ENCODE measurements around the gene CAMK2B. TPM values are rescaled to one million over a fixed set of nuclear protein-coding genes. Genes with fewer than 3 reads are reported as not detected.

The CAMK2B gene
- total RNA-seq, 1 donor from 2014 or later = 0.17 TPM

DNA sequence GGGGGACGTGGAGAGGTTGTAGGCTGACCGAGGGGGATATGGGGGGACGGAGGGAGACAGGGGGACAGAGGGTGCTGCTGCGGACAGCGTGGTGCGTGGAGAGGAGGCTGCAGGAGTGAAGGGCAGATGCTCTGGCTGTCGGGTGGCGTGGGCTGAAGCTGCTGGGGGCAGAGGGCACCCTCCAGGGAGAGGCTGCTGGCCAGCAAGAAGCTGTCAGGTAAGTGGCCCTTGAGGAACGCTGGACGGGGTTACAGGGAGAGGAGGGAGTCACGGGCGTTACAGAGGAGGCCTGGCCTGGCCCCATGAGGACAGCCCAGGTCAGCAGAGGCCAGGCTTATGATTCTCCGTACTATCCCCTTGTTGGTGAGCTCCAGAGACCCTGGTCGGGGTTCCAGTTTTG lies 97.5 kb downstream of the CAMK2B start:
- H3K27me3 ChIP-seq = peaks cover 17% of the 10 kb centered on the region
- no peaks in the 10 kb centered on the region for H3K36me3 ChIP-seq
- no peak for DNase-seq
- no peak overlapping the region for H3K27ac ChIP-seq
- H3K9me3 ChIP-seq = no peaks in the 10 kb centered on the region
- intact Hi-C loops (cut with DNase I) = no loop called here
- no peak for TF ChIP-seq CTCF (IDR thresholded peaks at IDR 0.05)
- no peak for ATAC-seq
- H3K4me1 ChIP-seq = no peaks in the 10 kb centered on the region
- H3K4me3 ChIP-seq = no peak overlapping the region

DNA sequence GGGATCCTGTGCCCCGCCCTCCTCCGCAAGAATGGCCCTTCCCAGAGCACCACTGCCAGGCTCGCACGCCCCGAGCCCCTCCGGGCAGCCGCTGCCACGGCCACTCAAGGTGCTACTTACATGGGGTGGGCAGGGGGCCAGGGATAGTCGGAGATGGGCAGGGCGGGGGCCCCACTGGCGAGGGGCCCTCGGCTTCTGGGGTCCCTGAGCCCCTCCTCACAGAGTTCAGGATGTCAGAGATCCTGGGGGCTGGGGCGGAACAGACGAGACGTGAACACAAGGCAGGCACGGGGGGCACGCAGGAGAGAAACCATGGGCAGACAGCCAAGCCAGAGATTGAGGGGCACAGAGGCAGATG lies 99.0 kb downstream of the CAMK2B start:
- Histone ChIP-seq H3K4me1 (no peaks in the 10 kb centered on the region), H3K27ac (no peak overlapping the region), H3K27me3 (peaks cover 17% of the 10 kb centered on the region), H3K36me3 (no peaks in the 10 kb centered on the region), H3K9me3 (no peaks in the 10 kb centered on the region), H3K4me3 (no peak overlapping the region)
- ATAC-seq = no peak
- intact Hi-C loops (cut with DNase I) = no loop called here
- no peak for DNase-seq
- no peak for TF ChIP-seq CTCF (IDR thresholded peaks at IDR 0.05)

GRCh38 chr7:44225566-44226395 lies 99.6 kb downstream of the CAMK2B start:
- no peak for DNase-seq
- H3K36me3 ChIP-seq = no peaks in the 10 kb centered on the region
- no peak overlapping the region for H3K4me3 ChIP-seq
- H3K4me1 ChIP-seq = no peaks in the 10 kb centered on the region
- no peaks in the 10 kb centered on the region for H3K9me3 ChIP-seq
- no peak overlapping the region for H3K27ac ChIP-seq
- peaks cover 17% of the 10 kb centered on the region for H3K27me3 ChIP-seq
- intact Hi-C loops (cut with DNase I) = no loop called here
- no peak for ATAC-seq
- TF ChIP-seq CTCF (IDR thresholded peaks at IDR 0.05) = no peak

DNA sequence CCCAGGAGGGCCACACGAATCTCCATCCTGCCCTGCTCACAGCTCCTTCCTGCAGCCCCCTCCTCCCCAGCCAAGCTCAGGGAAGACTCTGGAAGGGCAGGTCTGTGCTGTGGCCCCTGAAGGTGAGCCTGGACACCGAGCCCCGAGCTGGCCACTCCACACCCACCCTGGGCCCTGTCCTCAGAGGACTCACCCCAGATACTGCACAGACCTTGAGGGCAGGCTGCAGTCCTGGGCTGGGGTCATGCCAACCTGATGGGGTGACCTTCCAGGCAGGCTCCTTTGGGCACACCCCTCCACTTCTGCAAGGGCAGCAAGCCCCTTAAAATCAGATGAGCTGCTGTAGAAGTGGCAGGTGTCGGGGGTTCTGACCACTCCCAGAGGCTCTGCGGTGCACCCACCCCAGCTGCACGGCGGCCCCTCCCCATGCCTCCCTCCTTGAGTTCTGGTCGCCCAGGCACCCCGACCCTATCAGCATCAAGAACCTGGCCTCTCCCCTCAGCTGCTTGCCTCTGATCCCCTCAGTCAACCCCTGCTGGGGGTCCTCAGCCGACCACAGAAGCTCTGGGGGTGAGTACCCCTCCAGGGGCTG lies 100.3 kb downstream of the CAMK2B start:
- Histone ChIP-seq H3K4me3 (no peak overlapping the region), H3K9me3 (no peaks in the 10 kb centered on the region), H3K27me3 (peaks cover 17% of the 10 kb centered on the region), H3K27ac (no peak overlapping the region), H3K36me3 (no peaks in the 10 kb centered on the region), H3K4me1 (no peaks in the 10 kb centered on the region)
- no peak for TF ChIP-seq CTCF (IDR thresholded peaks at IDR 0.05)
- ATAC-seq (no peak), DNase-seq (no peak)
- intact Hi-C loops (cut with DNase I) = no loop called here

DNA sequence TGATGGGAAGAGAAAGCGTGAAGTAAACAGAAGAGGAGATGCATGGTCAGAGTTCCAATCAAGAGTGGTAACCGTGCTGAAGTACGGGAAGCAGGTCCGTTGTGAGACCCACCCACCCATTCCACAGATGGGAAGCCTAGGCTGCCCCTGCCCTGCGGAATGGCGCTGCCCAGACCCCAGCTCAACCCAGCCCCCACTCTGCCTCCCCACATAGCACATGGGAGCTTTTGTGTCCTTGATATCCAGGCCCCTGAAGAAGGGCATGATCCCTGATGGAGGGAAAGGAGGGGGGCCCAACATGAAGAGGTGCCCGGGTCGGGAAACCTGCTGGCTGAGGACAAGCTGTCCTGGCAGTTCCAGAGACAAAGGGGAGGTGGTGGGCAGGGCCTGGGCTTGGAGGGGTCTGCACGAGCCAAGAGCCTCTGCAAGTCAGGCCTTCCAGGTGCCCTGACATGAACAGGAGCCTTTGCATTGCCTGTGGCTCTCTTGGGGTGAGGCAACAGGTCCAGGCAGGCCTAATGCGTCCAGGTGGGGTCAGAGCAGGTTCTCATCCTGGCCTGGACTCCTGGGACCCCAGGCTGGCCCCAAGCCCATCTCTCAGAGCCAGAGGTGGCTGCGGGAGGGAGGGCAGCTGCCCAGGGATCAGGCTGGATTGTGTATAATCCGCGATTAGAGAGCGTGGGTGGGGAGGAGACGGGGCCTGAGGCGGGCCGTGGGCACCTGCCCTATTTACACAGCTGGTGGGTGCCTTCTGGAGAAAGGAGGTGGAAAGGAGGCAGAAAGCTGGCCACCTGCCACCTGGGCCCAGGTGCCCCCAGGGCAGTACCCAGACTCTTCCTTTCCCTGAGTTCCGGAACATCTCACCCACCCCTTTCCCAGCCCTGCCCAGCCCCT lies 101.1 kb downstream of the CAMK2B start:
- Histone ChIP-seq H3K27me3 (peaks cover 17% of the 10 kb centered on the region), H3K4me3 (no peak overlapping the region), H3K4me1 (no peaks in the 10 kb centered on the region), H3K9me3 (no peaks in the 10 kb centered on the region), H3K36me3 (no peaks in the 10 kb centered on the region), H3K27ac (no peak overlapping the region)
- no peak for TF ChIP-seq CTCF (IDR thresholded peaks at IDR 0.05)
- intact Hi-C loops (cut with DNase I) = no loop called here
- DNase-seq = peak; percentile 53
- no peak for ATAC-seq
